Measurements from ENCODE around the gene TRIM52.
A peak's percentile ranks its signal among the peaks of the same experiment; 100 is the strongest.

The TRIM52 gene

GRCh38 chr5:181243564-181244343, 17.2 kb downstream of the TRIM52 start, which contains the start of gene RACK1:
TSS of gene RACK1 (minus strand) at chr5:181243906. CDS start at chr5:181243800, 106 bp downstream.
- peak; percentile 66 for ATAC-seq

DNA sequence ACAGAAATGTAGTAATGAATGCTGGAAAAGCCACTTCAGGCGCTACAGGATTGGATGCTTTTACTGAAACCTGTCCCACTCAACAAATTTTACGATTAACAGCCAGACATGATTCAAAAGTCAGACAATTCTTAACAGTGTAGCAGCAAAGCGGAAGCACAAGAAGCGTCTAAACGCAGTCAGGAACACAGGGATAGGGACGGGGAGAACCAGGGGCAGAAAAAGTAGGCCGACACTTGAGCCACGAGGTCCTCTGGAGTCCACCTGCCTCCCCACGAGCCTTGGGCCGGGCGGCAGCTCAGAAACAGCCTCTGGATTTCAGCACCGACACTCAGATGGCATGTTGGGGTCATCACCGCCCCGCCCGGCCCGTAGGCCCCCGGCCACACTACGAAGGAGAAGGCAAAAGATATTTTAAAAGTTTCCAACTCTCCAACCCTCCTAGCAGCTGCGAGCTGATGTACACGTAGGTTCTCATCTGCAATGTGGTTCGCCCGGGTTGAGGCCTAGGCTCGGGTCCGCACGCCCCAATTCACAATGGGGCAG, 17.9 kb downstream of the TRIM52 start:
- TF ChIP-seq BACH2 (CRISPR knock-in tag; IDR thresholded peaks at IDR 0.05; ENCODE audit: borderline replicate concordance) (no peak), TSHZ2 (CRISPR knock-in tag; IDR thresholded peaks at IDR 0.05) (no peak), TOX (CRISPR knock-in tag; IDR thresholded peaks at IDR 0.05; ENCODE audit: borderline replicate concordance) (no peak), PPARA (CRISPR knock-in tag; IDR thresholded peaks at IDR 0.05; ENCODE audit: borderline replicate concordance) (no peak)
- no peak for ATAC-seq

More at GRCh38 chr5:181243564-181244343, 17.2 kb downstream of the TRIM52 start, which contains the start of gene RACK1:
- TF ChIP-seq TOX (CRISPR knock-in tag; IDR thresholded peaks at IDR 0.05; ENCODE audit: borderline replicate concordance) (no peak), ESRRG (CRISPR knock-in tag; IDR thresholded peaks at IDR 0.05) (0 out of 2 replicates have a peak, but pooled peaks have one; percentile 11), ZNF70 (CRISPR knock-in tag; IDR thresholded peaks at IDR 0.05) (no peak), PATZ1 (CRISPR knock-in tag; IDR thresholded peaks at IDR 0.05; ENCODE audit: borderline replicate concordance) (0 out of 2 replicates have a peak, but pooled peaks have one; percentile 46), BACH2 (CRISPR knock-in tag; IDR thresholded peaks at IDR 0.05; ENCODE audit: borderline replicate concordance) (no peak), ZNF8 (CRISPR knock-in tag; IDR thresholded peaks at IDR 0.05) (no peak), PPARA (CRISPR knock-in tag; IDR thresholded peaks at IDR 0.05; ENCODE audit: borderline replicate concordance) (no peak), ZNF565 (CRISPR knock-in tag; conservative IDR thresholded peaks at IDR 0.05; ENCODE audit: low read depth) (no peak), CSDC2 (CRISPR knock-in tag; IDR thresholded peaks at IDR 0.05) (no peak)
- TF ChIP-seq, protein P1, sequence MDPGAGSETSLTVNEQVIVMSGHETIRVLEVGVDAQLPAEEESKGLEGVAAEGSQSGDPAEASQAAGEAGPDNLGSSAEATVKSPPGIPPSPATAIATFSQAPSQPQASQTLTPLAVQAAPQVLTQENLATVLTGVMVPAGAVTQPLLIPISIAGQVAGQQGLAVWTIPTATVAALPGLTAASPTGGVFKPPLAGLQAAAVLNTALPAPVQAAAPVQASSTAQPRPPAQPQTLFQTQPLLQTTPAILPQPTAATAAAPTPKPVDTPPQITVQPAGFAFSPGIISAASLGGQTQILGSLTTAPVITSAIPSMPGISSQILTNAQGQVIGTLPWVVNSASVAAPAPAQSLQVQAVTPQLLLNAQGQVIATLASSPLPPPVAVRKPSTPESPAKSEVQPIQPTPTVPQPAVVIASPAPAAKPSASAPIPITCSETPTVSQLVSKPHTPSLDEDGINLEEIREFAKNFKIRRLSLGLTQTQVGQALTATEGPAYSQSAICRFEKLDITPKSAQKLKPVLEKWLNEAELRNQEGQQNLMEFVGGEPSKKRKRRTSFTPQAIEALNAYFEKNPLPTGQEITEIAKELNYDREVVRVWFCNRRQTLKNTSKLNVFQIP (CRISPR knock-in tag; IDR thresholded peaks at IDR 0.05; ENCODE audit: borderline replicate concordance, low read depth) = 0 out of 2 replicates have a peak, but pooled peaks have one; percentile 60

DNA sequence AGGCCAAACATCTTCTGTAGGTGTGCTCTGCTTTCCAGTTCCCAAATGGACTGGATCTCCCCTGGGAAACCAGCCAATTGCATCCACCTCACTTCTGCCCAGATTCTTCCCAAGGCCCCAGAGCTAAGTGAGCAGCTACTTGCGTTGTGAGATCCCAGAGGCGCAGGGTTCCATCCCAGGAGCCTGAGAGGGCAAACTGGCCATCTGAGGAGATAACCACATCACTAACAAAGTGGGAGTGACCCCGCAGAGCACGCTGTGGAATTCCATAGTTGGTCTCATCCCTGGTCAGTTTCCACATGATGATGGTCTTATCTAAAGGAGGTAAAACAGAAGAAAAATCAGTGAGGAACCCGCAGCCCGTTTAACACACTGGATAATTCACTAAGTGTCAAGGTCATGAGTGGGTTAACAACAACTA, 18.9 kb downstream of the TRIM52 start:
- TF ChIP-seq ZC3H10 (CRISPR knock-in tag; IDR thresholded peaks at IDR 0.05) = no peak
- 0 out of 2 replicates have a peak, but pooled peaks have one; percentile 45 for TF ChIP-seq ZFP3 (CRISPR knock-in tag; IDR thresholded peaks at IDR 0.05)
- TF ChIP-seq TOX (CRISPR knock-in tag; IDR thresholded peaks at IDR 0.05; ENCODE audit: borderline replicate concordance) = no peak
- TF ChIP-seq ZNF565 (CRISPR knock-in tag; conservative IDR thresholded peaks at IDR 0.05; ENCODE audit: low read depth) = no peak
- no peak for ATAC-seq

GRCh38 chr5:181241393-181241975, 19.5 kb downstream of the TRIM52 start:
- peak; percentile 9 for ATAC-seq
- TF ChIP-seq CSDC2 (CRISPR knock-in tag; IDR thresholded peaks at IDR 0.05) (no peak), SNAI2 (CRISPR knock-in tag; IDR thresholded peaks at IDR 0.05) (no peak), TSHZ2 (CRISPR knock-in tag; IDR thresholded peaks at IDR 0.05) (no peak), ISL1 (CRISPR knock-in tag; IDR thresholded peaks at IDR 0.05) (no peak), OSR1 (CRISPR knock-in tag; IDR thresholded peaks at IDR 0.05) (no peak), PPARA (CRISPR knock-in tag; IDR thresholded peaks at IDR 0.05; ENCODE audit: borderline replicate concordance) (no peak), ZNF565 (CRISPR knock-in tag; conservative IDR thresholded peaks at IDR 0.05; ENCODE audit: low read depth) (no peak), CSRNP3 (CRISPR knock-in tag; IDR thresholded peaks at IDR 0.05) (no peak), ZNF70 (CRISPR knock-in tag; IDR thresholded peaks at IDR 0.05) (no peak), BACH2 (CRISPR knock-in tag; IDR thresholded peaks at IDR 0.05; ENCODE audit: borderline replicate concordance) (no peak)
- TF ChIP-seq, protein P1 (CRISPR knock-in tag; IDR thresholded peaks at IDR 0.05; ENCODE audit: borderline replicate concordance, low read depth) = no peak
